Stimulated activated naive CD8-positive, alpha-beta T cell treated with anti-CD3 and anti-CD28 coated beads, Interleukin-15, Interleukin-2, amounts not matched to agents 100 U/mL and 50 U/mL, for 24 hours (primary cell): ENCODE measurements around the gene TMEM259.
A peak's percentile ranks its signal among the peaks of the same experiment; 100 is the strongest.

Experiments used
- ATAC-seq: fragments of 150-1000 bp; cut with Tn5 transposase; one replicate; pipeline ENCODE4 v1.10.0; 2021
- DNase-seq: peaks from one replicate; pipeline ENCODE4 v3.0.0; 2021

The TMEM259 gene

DNA sequence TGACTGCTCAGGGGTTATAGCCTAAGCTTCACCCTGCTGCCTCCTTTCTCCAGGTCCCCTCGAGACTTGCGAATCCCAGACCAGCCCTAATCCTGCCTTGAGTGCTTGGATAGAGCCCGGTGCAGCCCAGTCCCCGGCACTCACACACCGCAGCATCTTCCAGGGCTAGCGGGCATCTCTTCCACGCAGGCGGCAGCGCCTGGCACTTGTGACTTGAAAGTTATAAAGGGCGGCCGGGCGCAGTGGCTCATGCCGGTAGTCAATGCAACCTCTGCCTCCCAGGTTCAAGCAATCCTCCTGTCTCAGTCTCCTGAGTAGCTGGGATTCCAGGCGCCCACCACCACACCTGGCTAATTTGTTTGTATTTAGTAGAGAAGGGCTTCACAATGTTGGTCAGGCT, 34.8 kb downstream of the TMEM259 start:
- ATAC-seq (no peak), DNase-seq (no peak)

DNA sequence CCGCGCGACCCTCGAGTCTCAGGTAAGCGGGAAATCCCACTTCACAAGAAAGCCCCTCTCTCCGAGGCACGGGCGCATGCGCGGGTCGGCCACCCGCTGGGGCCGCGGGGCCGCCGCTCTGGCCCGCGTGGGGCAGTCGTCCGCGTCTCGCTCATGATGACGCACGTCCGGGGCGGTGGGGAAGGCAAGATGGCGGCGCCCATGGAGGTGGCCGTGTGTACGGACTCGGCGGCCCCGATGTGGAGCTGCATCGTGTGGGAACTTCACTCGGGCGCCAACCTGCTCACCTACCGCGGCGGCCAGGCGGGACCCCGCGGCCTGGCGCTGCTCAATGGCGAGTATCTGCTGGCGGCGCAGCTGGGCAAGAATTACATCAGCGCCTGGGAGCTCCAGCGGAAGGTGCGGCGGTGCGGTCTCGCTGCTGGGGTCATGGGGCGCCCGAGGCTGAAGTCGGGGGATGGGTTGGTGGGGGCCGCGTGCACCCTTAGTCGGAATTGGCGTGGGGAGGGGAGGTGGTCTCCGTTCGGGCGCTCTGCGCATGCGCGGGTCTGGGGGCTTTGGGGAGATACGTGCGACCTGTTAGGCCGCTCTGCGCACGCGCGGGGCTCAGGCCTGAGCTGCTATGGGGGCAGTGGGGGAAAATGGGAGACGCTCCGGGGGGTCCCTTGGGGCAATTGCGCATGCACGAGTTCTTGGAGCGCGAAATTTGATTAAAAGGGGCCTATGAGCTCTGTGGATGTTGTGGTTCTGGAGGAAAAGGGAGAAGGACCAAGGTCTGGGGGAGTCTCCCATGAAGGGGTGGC, 36.6 kb downstream of the TMEM259 start, which contains the start of gene WDR18:
TSS of gene WDR18 (plus strand) at position 181 of the 803 bp plus-strand sequence. CDS start at position 190, 9 bp downstream.
- DNase-seq = peak; percentile 95
- ATAC-seq = peak; percentile 86

DNA sequence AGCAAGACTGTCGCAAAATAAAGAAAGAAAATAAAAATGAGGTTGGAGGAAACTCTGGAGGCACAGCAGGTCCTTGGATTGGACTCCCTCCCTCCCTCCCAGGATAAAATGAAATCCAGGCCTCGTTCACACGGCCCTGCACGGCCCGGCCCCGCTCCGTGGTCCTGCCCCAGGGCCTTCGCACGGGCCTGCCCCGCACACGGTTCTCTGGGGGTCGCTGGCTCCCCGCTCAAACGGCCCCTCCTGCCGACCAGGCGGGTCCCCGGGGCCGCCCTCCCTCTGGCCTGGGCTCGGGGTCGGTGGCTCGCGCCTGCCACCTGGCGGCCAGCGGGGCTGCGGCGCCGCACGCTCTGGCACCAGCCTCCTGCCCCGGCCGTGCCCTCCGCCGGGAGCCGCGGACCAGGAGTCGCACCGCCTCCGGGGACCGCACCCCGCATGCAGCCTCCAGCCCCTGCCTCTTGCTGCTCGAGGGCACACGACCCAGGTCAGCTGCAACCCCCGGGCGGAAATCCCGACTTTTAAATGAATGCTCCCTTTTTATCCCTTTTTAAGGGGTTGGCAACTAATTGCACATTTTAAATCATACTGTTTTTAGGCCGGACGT, 38.3 kb downstream of the TMEM259 start:
- ATAC-seq = peak; percentile 84

DNA sequence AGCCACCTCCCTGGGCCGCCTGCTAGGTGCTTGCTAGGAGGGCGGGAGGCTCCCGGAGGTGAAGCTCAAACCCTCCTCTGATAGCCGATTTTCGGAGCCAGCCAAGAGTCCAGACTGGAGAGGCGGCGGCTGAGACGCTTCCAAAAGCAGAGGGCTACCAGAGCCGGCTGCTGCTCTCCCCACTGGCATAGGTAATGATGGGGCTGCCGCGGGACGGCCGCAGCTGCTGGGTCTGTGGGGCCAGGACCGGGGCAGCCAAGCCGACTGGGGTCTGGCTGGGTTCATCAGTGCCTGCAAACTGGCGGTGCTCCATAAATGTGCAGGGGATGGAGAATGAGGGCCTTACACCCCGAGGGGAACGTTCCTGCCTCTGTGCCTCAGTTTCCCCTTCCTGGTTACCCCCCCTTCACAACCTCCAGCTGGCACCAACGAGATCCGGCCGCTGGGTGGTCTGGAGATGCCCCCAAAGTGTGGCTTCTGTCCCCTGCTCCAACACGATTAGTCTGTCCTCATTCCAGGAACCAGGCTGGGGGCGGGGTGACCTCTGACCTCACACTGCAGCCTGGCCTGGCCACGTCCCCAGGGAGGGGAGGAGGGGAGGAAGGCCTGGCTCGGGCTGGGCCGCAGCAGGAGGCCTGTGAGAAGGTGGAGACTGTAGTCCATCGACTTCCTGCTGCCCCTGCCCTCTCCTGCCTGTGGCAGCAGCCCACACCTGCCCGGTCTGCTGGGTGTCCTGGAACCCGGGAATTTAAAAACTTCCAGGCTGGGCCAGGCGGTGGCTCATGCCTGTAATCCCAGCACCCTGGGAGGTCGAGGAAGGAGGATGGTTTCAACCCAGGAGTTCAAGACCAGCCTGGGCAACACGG, 40.6 kb downstream of the TMEM259 start:
- DNase-seq = no peak
- no peak for ATAC-seq

More for the DNA sequence above, 38.3 kb downstream of the TMEM259 start:
- DNase-seq = peak; percentile 89

DNA sequence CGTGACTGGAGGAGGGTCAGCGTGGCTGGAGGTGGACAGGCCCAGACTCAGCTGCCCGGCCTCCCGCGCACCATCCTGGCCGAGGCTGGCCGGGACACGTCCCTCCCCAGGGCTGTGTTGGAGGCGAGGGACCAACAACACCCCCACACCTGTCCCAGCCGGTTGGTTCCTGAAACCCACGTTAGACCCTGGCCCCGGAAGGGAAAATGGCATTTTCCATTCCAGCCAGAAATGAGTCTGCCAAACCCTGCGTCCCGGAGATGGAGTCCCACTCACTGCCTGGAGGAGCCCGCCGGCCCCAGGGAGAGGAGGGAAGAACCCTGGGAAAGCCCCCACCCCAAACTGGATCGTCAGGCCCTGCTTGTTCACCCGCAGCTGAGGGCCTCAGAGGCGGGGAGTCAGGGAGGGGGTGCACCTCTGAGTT, 41.6 kb downstream of the TMEM259 start:
- no peak for ATAC-seq

DNA sequence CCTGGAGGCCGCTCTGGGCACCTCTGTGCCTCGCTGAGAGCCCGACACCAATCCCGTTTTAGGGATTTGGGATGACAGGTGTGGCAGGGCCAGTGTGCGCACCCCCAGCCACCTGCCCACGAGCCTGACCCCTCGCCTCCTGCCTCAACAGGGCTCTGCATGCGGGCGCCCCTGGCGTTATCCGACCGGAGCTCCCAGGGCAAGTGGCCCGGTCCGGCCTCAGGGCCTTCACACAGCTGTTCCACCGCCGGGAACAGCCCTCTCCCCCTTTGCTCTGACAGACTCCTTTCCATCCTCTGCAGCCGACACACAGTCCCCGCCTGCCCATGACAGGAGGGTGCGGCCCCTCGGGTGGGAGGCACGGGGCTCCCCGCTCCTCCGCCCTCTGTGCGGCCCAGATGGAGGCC, 43.9 kb downstream of the TMEM259 start:
- no peak for DNase-seq
- no peak for ATAC-seq

More for the DNA sequence above, 41.6 kb downstream of the TMEM259 start:
- no peak for DNase-seq

DNA sequence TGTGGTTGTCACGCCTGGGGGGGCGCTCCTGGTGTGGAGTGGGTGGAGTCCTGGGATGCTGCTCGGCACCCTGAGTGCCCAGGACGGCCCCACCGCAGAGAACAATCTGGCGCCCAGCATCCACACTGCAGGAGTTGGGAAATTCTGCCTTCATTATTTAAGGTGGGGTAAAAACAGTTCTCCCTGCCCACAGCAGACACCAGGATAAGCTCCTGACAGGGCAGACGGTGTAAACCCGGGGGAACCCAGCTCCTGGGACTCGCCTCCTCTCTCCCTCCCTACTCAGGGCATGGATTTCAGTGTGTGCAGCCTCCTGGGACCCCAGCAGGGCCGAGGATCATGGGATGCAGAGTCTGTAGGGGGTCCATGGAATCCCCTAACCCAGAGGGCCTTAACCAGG, 44.4 kb downstream of the TMEM259 start:
- no peak for ATAC-seq
- no peak for DNase-seq

DNA sequence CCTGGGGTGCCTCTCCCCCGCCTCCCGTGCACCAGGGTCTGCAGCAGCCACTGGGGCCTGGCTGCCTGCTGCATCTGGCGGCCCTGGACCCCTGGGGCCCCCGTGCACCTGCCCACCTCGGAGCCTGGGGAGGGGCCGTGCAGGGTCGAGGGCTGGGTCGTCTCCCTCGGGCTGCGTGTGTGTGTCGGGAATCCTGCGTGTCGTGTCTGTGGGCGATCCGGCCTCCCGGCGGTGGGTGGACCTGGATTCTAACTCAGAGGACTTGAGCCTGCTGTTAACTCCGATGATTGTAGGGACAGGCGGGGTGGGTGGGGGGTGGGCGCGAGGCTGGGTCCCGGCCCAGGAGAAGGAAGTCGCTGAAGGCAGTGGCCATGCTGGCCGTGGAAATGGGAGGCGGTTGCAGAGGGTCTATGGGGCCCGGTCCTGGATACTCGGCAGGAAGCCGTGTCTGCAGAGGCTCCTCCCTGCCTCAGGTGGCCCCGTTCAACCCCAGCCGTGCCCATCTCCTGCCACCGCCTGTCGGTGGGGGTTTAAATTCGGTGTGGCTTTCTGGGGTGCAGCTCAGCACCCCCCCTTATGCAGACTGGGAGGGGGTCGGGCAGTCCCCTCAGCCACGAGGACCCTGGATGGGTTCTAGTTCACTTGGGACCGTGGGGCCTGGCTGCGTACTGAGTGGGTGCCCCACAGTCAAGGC, 46.2 kb downstream of the TMEM259 start:
- ATAC-seq = no peak
- no peak for DNase-seq

DNA sequence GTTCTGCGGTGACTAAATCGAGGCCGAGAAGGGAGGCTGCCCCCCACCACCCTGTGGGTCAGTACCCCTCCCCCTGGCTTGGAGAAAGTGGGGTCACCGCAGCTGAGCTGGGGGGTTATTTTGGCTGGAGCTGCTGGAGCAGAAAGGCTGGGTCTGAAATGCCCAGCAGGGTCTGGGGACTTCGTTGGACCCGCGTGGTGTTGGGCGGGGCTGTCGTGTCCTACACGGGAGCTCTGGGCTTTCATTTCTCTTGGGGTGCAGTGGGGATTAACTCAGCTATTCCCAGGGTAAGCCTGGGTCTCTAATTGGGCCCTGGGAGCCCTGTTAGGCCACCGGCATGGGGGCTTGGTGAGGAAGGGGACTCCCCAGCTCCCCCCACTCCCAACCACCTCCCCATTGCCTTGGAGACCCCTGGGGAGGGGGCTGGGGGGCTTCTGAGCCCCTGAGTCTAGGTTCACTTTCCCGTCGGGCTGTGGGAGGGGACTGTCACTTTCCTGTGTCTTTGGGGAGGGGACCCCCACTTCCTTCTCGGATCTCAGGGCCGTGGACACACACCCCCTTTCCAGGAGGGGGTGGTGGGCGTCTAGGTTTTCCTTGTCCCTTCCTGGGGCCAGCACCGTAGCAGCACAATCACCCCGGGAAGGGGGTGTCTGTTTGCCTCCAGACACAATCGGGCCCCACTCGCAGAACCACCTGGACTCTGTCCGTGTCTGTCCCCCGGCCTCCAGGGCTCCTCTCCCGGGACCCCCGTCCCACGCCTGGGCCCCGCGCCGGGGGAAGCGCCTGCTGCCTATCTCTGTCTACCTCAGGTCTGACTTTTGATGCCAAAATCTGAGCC, 47.0 kb downstream of the TMEM259 start:
- ATAC-seq (no peak), DNase-seq (no peak)

DNA sequence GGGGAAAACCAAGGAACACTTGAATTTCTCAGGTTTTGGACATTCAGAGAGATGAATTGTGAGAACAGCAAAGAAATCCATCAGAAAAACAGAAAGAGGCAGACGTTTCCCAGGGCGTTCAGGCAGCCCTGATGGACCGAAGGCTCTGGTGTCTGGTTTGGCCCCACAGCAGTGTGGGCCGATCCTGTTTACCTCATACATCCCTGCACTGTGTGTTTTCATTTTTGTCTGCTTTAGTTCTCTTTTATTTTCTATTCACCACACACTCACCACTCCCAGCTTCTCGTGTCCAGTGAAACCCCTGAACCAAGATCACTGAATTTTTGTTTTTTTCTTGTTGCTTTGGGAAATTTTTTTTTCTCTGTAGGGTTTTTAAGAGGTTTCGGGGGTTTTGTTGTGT, 48.6 kb downstream of the TMEM259 start:
- DNase-seq = no peak

DNA sequence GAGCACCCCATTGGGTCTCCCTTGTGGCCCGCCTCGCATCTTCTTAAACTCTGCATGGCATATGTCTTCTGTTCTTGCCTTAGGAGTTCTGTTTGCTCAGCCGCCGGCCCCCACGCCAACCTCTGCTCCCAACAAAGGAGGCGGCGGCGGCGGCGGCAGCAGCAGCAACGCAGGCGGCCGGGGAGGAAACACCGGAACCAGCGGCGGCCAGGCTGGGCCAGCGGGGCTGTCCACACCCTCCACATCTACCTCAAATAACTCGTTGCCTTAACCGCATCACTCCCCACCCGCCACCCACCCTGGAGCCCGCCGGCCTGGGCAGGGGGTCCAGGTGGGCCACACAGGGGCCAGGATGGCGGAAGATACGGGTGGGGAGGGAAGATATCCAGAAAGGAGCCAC, 49.1 kb downstream of the TMEM259 start:
- ATAC-seq = no peak

More for the DNA sequence above, 48.6 kb downstream of the TMEM259 start:
- no peak for ATAC-seq

DNA sequence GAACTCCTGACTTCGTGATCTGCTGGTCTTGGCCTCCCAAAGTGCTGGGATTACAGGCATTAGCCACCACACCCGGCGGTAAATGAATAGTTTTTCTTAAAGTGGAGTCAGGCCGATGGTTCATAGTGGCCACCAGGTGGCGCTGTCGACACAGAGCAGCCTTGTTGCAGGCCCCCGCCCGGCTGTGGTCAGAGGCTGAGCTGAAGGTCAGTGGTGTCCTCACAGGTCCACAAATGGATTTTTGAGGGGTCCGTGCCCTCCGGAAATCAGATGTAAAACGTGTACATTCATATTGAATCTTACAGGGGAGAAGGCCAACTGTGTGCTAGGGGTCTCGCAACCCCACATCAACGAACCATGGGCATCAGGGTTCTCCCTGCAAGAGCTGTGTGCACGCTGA, 50.2 kb downstream of the TMEM259 start:
- ATAC-seq (no peak), DNase-seq (no peak)

More for the DNA sequence above, 49.1 kb downstream of the TMEM259 start:
- no peak for DNase-seq

DNA sequence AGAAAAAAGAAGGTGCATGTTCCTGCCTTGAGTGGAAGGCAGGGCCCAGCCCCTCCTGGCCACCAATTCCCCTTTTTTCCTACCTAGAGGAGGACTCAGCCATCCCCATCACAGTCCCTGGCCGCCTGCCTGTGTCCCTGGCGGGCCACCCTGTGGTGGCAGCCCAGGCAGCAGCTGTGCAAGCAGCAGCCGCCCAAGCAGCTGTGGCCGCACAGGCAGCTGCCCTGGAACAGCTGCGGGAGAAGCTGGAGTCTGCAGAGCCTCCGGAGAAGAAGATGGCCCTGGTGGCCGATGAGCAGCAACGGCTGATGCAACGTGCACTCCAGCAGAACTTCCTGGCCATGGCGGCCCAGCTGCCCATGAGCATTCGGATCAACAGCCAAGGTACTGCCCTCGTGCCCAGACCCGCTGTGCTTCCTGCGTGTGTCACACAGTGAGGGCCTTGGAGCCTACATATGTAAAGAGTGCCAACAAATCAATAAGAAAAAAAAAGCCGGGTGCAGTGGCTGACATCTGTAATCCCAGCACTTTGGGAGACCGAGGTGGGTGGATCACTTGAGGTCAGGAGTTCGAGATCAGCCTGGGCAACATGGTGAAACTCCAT, 54.3 kb downstream of the TMEM259 start:
- ATAC-seq (no peak), DNase-seq (no peak)

DNA sequence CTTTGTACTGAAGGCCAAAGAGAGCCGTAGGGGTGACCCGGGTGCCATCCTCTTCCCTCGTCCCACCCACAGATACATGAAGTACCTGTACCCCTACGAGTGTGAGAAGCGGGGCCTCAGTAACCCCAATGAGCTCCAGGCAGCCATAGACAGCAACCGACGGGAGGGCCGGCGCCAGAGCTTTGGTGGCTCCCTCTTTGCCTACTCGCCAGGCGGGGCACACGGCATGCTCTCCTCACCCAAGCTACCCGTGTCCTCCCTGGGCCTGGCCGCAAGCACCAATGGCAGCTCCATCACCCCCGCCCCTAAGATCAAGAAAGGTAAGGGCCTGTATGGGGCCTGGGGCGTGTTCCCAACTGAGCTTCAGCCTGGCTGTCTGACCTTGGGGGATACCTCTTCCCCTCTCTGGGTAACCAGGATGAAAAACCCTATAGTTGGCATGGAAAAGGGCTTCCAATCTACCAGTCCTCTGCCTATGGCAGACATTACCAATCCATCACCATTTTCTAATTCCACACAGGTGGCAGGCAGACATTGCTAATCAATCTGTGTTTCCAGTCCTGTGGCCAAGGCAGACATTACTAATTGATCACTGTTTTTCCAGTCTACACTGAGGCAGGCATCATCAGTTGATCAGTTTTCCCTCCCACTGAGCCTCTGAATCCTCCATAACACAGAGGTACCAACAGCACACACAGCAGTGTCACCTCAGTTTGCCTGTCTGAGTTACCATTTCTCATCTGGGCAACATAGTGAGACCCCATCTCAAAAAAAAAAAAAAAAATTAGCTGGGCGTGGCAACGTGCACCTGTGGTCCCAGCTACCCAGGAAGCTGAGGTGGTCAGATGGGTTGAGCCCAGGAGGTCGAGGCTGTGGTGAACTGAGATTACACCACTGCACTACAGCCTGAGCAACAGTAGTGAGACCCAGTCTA, 55.9 kb downstream of the TMEM259 start:
- DNase-seq = no peak
- no peak for ATAC-seq

DNA sequence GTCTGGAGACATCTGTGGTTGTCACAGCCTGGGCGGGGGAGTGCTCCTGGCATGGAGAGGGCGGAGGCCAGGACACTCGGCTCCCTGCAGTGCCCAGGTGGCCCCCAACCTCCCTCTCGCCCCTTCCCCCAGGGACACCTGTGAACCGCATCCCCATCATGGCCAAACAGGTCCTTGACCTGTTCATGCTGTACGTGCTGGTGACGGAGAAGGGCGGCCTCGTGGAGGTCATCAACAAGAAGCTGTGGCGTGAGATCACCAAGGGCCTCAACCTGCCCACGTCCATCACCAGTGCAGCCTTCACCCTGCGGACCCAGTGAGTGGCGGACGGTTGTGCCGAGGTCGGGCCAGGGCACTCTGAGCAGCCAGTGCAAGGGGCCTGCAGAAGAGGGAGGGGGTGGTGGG, 56.8 kb downstream of the TMEM259 start:
- DNase-seq = no peak
- ATAC-seq = no peak

DNA sequence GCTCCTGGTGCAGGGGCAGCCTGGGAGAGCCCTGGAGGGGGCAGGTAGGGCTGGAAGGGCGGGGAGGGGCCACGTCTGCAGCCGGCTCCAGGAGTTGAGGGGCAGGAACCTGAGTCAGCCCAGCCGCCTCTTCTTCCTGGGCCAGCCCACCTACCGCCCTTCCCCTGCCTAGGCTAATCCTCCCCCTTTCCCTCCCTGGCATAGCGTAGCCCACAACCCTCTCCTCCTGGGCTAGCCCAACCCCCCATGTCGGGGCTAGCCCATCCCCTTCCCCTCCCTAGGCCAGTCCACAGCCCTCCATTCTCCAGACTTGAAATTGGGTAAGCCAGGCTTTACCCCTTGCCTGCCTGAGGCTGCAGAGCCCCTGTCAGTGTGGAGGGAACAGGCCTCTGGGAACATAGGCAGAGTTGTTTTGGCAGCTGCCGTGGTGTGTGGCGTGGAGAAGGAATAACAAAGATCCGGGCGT, 57.4 kb downstream of the TMEM259 start:
- ATAC-seq = no peak
- DNase-seq = no peak

DNA sequence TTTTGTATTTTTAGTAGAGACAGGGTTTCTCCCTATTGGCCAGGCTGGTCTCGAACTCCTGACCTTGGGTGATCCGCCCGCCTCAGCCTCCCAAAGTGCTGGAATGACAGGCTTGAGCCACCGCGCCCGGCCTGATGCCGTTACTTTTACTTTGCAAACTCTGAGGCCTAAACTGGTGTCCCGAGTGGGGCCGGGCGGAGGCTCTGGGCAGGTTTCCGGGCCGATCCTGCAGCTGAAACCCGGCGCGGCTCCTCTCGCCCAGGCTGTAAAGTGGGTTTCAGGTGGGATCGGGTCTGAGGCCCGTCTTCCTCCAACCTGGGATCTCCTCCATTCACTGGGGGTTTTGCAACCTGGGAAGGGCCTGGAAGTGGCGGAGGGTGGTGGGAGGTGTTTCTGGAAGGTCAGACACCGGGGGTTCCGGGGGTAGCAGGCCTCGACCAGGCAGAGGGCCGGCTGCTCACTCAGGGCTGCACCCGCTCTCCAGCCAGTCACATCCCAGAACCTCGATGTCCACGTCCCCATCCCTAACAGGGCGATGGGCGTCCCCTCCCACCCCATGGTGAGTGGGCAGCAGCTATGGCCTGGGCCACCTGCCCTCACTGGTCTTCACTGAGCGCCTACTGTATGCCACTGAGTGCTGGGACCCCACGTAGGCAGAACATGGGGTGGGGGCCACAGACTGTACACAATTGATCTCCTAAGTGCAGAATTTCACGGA, 58.1 kb downstream of the TMEM259 start:
- no peak for ATAC-seq
- DNase-seq = no peak

DNA sequence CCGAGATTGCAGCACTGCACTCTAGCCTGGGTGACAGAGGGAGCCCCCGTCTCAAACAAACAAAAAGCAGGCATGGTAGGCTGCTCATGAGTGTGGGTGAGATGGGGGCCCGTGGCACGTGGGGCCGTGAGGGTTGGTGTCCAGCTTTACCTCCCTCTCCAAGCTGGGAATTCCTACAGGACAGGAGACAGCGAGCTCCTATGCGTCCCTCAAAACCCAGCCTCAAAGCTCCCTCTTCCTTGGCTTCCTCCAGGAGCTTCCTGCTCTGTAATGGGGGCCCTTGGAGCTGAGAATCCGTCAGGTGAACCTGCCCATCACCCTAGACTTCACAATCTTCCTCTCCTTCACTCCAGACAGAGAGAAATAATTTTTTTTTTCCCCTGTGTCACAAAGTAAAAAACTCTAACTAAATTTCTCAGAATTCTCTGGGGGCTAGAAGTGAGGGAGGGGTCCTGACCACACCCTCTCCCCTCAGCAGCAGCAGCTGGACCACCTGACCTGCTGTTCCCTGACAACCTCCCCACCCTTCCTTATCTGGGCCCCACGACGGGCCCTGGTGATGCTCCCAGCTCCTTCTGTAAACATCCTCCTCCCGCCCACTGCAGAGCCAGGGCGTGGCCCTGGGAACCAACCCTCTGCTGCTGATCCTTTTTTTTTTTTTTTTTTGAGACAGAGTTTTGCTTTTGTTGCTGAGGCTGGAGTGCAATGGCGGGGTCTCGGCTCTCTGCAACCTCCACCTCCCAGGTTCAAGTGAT, 58.9 kb downstream of the TMEM259 start:
- ATAC-seq = no peak
- DNase-seq = no peak
